ENCODE measurements around the gene TUBB.

The TUBB gene

GRCh38 chr6:30738532-30738931 lies 18.4 kb downstream of the TUBB start:
- peaks cover 19% of the 10 kb centered on the region for H3K79me2 ChIP-seq (ENCODE audit: low read length)
- TF ChIP-seq CTCF (IDR thresholded peaks at IDR 0.05; ENCODE audit: low read length) (no peak), EZH2phosphoT487 (IDR thresholded peaks at IDR 0.05; ENCODE audit: low read length) (no peak), EZH2 (optimal IDR thresholded peaks at IDR 0.05; ENCODE audit: low read depth, low read length) (no peak)
- no peak overlapping the region for H3K4me3 ChIP-seq (ENCODE audit: low read length)
- H3K27ac ChIP-seq (ENCODE audit: low read length), result no peak overlapping the region
- no peak overlapping the region for H3K9ac ChIP-seq (ENCODE audit: low read length)
- no peak overlapping the region for H3K4me2 ChIP-seq (ENCODE audit: low read depth, low read length)
- DNase-seq, result no peak
- H3K9me2 ChIP-seq (replicated peaks; ENCODE audit: insufficient read depth, low read length), result no peaks in the 10 kb centered on the region
- H4K20me1 ChIP-seq (ENCODE audit: insufficient read depth, low read length), result no peaks in the 10 kb centered on the region
- no peaks in the 10 kb centered on the region for H3K9me3 ChIP-seq (replicated peaks; ENCODE audit: insufficient read depth, low read length)
- H3K4me1 ChIP-seq (ENCODE audit: low read length), result peaks cover 37% of the 10 kb centered on the region
- H3K27me3 ChIP-seq (replicated peaks; ENCODE audit: insufficient read depth, low read length), result no peaks in the 10 kb centered on the region
- 0 out of 2 replicates have a peak, but pooled peaks cover 3% of the 10 kb centered on the region for H3K36me3 ChIP-seq (replicated peaks; ENCODE audit: insufficient read depth, low read length)
- no peak overlapping the region for H2AFZ ChIP-seq (ENCODE audit: low read length)
- H3F3A ChIP-seq (ENCODE audit: insufficient read depth, low read length), result peaks cover 24% of the 10 kb centered on the region

DNA sequence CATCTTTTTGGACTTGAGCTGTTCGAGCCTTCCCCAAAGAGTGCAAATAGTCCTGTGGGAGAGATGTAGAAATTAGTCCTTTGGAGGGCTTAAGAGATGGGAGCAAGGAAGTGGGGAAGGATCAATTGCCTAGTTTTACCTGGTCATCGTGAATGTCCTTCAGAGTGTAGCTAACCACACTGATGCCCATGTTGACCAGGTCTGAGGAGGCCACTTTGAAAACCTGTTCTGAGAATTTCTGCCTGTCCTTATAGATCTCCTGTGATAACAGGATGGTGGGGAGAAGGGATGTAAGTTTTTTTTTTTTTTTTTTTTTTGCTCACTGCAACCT lies 20.4 kb downstream of the TUBB start:
- H3K27me3 ChIP-seq (replicated peaks; ENCODE audit: insufficient read depth, low read length), result no peaks in the 10 kb centered on the region
- H3K9me3 ChIP-seq (replicated peaks; ENCODE audit: insufficient read depth, low read length), result no peaks in the 10 kb centered on the region
- no peak overlapping the region for H3K4me3 ChIP-seq (ENCODE audit: low read length)
- H3F3A ChIP-seq (ENCODE audit: insufficient read depth, low read length), result peaks cover 30% of the 10 kb centered on the region
- H3K36me3 ChIP-seq (replicated peaks; ENCODE audit: insufficient read depth, low read length), result 0 out of 2 replicates have a peak, but pooled peaks cover 3% of the 10 kb centered on the region
- H3K9ac ChIP-seq (ENCODE audit: low read length), result no peak overlapping the region
- peaks cover 19% of the 10 kb centered on the region for H3K79me2 ChIP-seq (ENCODE audit: low read length)
- H3K4me1 ChIP-seq (ENCODE audit: low read length), result peaks cover 37% of the 10 kb centered on the region
- no peak overlapping the region for H3K27ac ChIP-seq (ENCODE audit: low read length)
- no peak overlapping the region for H2AFZ ChIP-seq (ENCODE audit: low read length)
- no peaks in the 10 kb centered on the region for H4K20me1 ChIP-seq (ENCODE audit: insufficient read depth, low read length)
- no peak for DNase-seq
- no peaks in the 10 kb centered on the region for H3K9me2 ChIP-seq (replicated peaks; ENCODE audit: insufficient read depth, low read length)
- no peak overlapping the region for H3K4me2 ChIP-seq (ENCODE audit: low read depth, low read length)
- TF ChIP-seq CTCF (IDR thresholded peaks at IDR 0.05; ENCODE audit: low read length) (no peak), EZH2 (optimal IDR thresholded peaks at IDR 0.05; ENCODE audit: low read depth, low read length) (no peak), EZH2phosphoT487 (IDR thresholded peaks at IDR 0.05; ENCODE audit: low read length) (no peak)

DNA sequence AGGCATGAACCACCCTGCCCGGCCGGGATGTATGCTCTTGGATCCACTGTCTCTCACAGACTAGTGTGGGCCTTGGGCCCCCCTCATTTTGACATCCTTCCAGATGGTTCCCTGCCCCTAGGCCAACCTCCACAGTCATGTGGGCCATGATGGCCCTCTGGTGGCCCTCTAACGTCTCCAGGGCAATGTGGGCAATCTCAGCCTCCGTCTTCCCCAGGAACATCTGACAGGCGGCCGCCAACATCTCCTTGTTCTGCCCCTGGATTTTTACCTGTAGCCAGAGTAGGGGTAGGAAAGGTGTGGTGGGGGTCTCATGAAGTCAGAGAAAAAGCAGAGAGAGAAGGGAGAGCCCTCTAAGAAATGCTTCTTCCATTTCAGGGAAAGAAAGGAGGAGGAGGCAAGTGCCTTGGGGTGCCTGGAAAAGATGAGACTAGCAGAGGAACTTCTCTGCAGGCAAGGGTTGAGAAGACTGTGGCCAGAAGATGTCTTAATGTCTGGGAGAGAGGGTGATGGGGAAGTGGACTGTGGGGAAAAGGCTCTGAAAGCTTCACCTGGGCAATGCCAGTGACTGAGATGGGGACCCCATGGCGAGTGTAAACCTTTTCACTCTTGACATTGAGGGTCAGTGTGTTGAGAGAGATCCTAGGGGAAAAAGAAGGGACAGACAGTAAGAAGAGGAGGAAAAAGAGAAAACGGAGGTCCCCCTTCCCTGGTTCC lies 21.1 kb downstream of the TUBB start:
- H3F3A ChIP-seq (ENCODE audit: insufficient read depth, low read length), result peaks cover 23% of the 10 kb centered on the region
- no peak for DNase-seq
- H3K9me3 ChIP-seq (replicated peaks; ENCODE audit: insufficient read depth, low read length), result no peaks in the 10 kb centered on the region
- H4K20me1 ChIP-seq (ENCODE audit: insufficient read depth, low read length), result no peaks in the 10 kb centered on the region
- no peak overlapping the region for H2AFZ ChIP-seq (ENCODE audit: low read length)
- H3K27me3 ChIP-seq (replicated peaks; ENCODE audit: insufficient read depth, low read length), result no peaks in the 10 kb centered on the region
- H3K9ac ChIP-seq (ENCODE audit: low read length), result peak overlapping the region; percentile 66; the same call in 1 of the 2 replicates
- H3K79me2 ChIP-seq (ENCODE audit: low read length), result peaks cover 19% of the 10 kb centered on the region
- 0 out of 2 replicates have a peak, but pooled peaks cover 3% of the 10 kb centered on the region for H3K36me3 ChIP-seq (replicated peaks; ENCODE audit: insufficient read depth, low read length)
- peak overlapping the region; percentile 89 for H3K4me3 ChIP-seq (ENCODE audit: low read length)
- H3K9me2 ChIP-seq (replicated peaks; ENCODE audit: insufficient read depth, low read length), result no peaks in the 10 kb centered on the region
- TF ChIP-seq CTCF (IDR thresholded peaks at IDR 0.05; ENCODE audit: low read length), result no peak
- no peak for TF ChIP-seq EZH2 (optimal IDR thresholded peaks at IDR 0.05; ENCODE audit: low read depth, low read length)
- no peak for TF ChIP-seq EZH2phosphoT487 (IDR thresholded peaks at IDR 0.05; ENCODE audit: low read length)
- no peak overlapping the region for H3K27ac ChIP-seq (ENCODE audit: low read length)
- peak overlapping the region; percentile 90 for H3K4me2 ChIP-seq (ENCODE audit: low read depth, low read length)
- peaks cover 32% of the 10 kb centered on the region for H3K4me1 ChIP-seq (ENCODE audit: low read length)
